CD4-positive, alpha-beta T cell treated with Interferon gamma for 1 hour (primary cell): Measurements from ENCODE around the gene PIGR.
A peak's percentile ranks its signal among the peaks of the same experiment; 100 is the strongest.

Experiments
- DNase-seq: peaks from one replicate; pipeline ENCODE4 v3.0.0-alpha.2; 2020

PIGR gene

DNA sequence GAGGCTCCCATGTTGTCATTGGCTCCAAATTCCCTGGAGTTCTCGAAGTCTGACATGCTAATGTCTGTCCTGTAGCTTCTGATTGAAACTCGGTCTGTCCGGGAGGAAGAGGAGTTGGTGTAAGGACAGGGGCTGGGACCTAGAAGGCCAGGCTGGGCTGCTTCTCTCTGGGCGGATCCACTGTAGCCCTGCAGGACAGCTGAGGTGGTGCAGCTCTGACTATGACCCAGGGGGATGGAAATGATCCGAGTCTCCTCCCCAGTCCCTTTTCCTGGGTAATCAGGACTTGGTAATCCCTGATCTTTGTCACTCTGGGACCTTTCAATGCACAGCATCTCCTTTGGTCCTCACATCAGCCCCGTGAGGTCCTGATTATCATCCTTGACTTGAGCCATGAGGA is 14.6 kb downstream of the PIGR start:
- DNase-seq = no peak

GRCh38 chr1:206930210-206930798 is 16.0 kb downstream of the PIGR start:
- peak; percentile 72 for DNase-seq

GRCh38 chr1:206929524-206929923 is 16.7 kb downstream of the PIGR start:
- DNase-seq = no peak

GRCh38 chr1:206926286-206926685 is 20.0 kb downstream of the PIGR start:
- no peak for DNase-seq

GRCh38 chr1:206925106-206925736 is 21.0 kb downstream of the PIGR start:
- peak; percentile 84 for DNase-seq

- DNase-seq = peak; percentile 45
These were observed 21.6 kb downstream of the PIGR start for GRCh38 chr1:206924592-206925105.

GRCh38 chr1:206923961-206924557 is 22.2 kb downstream of the PIGR start:
- DNase-seq = peak; percentile 8

- peak; percentile 85 for DNase-seq
These were observed 23.0 kb downstream of the PIGR start for GRCh38 chr1:206923009-206923960.

DNA sequence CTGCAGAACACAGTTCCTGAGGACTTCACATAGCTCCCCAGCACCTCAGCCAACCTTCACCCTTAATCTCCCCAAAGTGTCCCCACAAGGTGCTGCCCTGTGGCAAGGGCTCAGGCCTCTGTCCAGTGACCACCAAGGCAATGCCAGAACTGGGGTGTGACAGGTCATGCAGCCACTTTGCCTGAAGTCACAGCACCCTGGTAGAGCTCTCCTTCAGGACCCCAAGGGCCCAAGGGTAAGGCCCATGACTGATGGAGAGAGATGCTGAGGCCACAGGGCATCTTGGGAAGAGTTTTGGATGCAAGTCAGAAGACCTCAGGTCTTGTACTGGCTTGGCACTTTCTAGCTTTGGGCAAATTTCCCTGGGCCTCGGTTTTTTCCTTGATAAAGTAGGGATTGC is 23.7 kb downstream of the PIGR start:
- DNase-seq = no peak

DNA sequence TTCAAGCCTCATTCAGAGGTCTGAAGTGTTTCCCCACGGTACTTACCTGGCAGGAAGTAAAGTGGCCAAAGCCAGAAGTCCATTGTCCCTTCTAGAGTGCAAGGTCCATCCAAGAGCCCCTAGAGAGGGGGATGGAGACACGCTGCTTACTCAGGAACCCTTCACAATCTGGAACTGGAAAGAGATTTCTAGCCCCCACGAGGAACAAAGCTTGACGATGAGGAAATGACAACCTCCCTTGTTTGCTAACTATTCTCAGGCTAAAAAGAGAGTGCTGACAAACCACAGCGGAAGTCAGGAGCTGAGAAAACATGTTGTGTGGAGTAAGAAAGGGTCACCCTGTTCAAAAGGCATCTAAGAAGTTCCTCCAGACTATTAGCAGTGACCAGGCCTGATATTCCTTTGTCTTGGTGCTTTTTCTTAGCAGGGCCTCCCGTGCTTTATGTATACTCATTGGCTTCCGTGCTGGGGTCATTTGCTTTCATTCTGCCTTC is 24.4 kb downstream of the PIGR start, which contains the start of gene FCMR:
Gene FCMR (minus strand): TSS at position 170 of the 494 bp plus-strand sequence. CDS start 87 bp downstream, at position 83.
- peak; percentile 61 for DNase-seq

- no peak for DNase-seq
These were observed 28.2 kb downstream of the PIGR start for GRCh38 chr1:206918076-206918475.

DNA sequence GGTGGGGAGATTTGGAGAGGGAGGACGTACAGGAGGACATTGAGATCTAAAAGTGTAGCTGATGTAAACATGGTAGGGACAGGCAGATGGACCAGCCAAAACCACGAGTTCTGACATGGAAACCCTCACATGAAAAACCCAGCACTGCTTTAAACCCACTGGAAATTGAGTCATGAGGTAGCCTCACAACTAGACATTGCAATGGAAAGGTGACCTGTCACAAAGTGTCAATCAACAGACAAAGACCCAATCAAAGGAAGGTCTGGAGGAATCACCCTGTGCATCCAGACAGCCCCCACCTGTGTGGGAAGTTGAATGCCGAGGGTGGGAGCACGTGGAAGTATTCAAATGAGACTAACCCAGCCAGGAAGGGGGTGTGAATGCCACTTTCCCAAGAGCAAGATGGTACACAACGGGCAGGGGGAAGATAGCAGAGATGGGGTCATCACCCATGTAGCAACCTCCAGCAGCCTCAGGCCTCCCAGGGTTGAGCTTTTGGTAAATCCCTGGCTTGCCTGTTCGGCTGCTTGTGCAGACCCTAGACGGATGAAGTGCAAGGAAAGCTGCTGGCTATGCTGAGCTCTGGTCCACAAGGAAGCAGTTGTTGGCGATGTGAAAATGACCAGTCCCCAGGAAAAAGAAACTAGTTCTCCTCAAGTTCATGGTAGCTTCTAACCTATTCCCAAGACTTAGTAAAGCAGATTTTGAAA is 30.1 kb downstream of the PIGR start:
- DNase-seq = no peak

DNA sequence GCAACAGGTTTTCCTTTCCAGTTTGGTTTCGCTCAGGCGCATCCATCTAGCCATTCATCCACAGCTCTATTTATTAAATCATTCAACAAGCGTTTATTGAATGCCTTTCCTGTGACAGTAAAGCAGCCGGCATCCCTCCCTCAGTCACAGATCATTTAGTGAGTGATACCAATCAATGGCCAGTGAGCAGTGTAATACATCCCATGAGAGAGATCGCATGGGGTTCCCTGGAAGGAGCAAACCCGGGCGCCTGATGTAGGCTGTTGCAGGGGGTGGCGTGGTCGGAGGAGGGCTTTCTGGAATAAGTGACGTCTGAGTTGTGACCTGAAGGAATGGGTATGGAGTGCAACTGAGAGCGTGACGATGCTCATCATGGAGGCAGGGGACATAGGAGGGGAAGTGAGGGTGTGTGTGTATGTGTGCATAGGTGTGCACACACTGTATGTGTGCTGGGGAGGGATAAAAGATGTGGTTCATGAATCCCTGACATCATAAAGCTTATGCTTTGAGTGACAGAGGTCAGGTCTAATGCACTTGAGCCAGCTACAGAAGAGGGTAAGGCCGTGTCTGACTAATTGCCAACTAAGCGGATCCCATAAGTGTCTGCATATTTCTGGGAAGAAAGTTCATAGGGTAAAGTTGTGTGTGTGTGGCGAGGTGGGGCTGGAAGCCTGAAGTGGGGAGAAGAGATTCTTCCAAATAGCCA is 31.1 kb downstream of the PIGR start:
- no peak for DNase-seq

- DNase-seq = no peak
These were observed 32.3 kb downstream of the PIGR start for GRCh38 chr1:206913766-206914537.

- DNase-seq = peak; percentile 66
These were observed 33.7 kb downstream of the PIGR start for GRCh38 chr1:206912445-206913095.

DNA sequence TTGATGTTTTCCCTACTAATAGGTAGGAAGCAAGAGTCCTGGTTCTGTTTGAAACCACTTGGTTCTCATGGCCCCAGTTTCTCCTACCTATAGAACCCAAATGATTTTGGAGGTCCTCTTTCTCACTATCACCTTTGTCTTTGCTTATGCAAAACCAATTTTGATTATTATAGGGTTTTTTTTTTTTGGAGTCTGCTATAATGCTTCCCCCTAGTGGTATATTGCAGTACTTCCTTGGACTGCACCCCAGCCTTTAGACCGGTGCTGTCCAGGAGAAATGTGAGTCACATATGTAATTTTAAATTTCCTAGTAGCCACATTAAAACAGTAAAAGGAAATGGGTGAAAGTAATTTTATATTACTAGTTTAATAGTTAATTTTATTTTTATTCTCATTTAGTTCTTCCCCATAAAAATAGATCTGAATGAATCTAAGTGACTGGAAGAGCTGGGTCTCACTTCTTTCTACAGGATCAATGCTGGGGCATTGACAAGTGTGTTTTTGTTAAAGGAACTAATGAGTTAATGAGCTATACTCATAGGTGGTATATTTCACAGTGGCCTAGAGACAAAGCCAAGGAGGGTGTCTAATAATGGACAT is 35.1 kb downstream of the PIGR start:
- no peak for DNase-seq

GRCh38 chr1:206909883-206910318 is 36.4 kb downstream of the PIGR start:
- no peak for DNase-seq

GRCh38 chr1:206909161-206909882 is 36.9 kb downstream of the PIGR start:
- peak; percentile 34 for DNase-seq

DNA sequence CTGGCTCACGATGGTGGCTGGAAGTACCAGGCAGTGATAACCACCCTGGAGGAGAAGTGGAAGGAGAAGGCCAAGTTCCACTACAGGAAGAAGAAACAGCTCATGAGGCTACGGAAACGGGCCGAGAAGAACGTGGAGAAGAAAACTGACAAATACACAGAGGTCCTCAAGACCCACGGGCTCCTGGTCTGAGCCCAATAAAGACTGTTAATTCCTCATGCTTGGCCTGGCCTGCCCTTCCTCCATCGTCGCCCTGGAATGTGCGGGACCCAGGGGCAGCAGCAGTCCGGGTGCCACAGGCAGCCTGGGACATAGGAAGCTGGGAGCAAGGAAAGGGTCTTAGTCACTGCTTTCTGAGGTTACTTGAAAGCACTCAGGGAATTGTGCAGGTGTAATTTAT is 38.2 kb downstream of the PIGR start:
- DNase-seq = no peak
